ENCODE data around the gene LAMA3.

- TF ChIP-seq, protein P1, sequence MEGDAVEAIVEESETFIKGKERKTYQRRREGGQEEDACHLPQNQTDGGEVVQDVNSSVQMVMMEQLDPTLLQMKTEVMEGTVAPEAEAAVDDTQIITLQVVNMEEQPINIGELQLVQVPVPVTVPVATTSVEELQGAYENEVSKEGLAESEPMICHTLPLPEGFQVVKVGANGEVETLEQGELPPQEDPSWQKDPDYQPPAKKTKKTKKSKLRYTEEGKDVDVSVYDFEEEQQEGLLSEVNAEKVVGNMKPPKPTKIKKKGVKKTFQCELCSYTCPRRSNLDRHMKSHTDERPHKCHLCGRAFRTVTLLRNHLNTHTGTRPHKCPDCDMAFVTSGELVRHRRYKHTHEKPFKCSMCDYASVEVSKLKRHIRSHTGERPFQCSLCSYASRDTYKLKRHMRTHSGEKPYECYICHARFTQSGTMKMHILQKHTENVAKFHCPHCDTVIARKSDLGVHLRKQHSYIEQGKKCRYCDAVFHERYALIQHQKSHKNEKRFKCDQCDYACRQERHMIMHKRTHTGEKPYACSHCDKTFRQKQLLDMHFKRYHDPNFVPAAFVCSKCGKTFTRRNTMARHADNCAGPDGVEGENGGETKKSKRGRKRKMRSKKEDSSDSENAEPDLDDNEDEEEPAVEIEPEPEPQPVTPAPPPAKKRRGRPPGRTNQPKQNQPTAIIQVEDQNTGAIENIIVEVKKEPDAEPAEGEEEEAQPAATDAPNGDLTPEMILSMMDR (IDR thresholded peaks at IDR 0.05 in 8 of 11, conservative IDR thresholded peaks at IDR 0.05 in 3 of 11) = no peak
- no peak for TF ChIP-seq POLR2A (IDR thresholded peaks at IDR 0.05)
These were observed 138.4 kb downstream of the LAMA3 start for GRCh38 chr18:23827681-23828080.

Measured in spleen (tissue), 7 donors.